Ovary (tissue), 9 donors: ENCODE results near the gene RCCD1. TPM values are rescaled to one million over a fixed set of nuclear protein-coding genes. Genes with fewer than 3 reads are reported as not detected.
"Not testable (repeated sequence)": the region's sequence is repeated elsewhere in the genome, so short reads cannot be mapped to it uniquely, and the experiment has no call there.

Source experiments
- DNase-seq, 5 donors: peaks; one replicate each; pipeline ENCODE4 v3.0.0-alpha.2; 2019 to 2020
- H3K27ac ChIP-seq, 2 donors: fragments of 200-600 bp; one replicate each; pipeline versions ENCODE4 v1.5.1 to v1.8.0; 2019 to 2022
- H3K27me3 ChIP-seq: fragments of 200-600 bp; one replicate; pipeline ENCODE4 v1.8.0; 2022
- H3K36me3 ChIP-seq: fragments of 200-600 bp; sonication (generic); one replicate; pipeline ENCODE4 v1.5.1; 2019
- H3K4me1 ChIP-seq: one replicate; pipeline ENCODE4 v1.8.1; 2013; ENCODE audit warnings: mild to moderate bottlenecking, moderate library complexity; ENCODE audit not compliant: insufficient read depth
- H3K4me3 ChIP-seq: fragments of 200-600 bp; sonication (generic); one replicate; pipeline ENCODE4 v1.5.1; 2017
- H3K9me3 ChIP-seq, 2 donors: fragments of 200-600 bp in 1 of 2; sonication (generic) in 1 of 2; one replicate each; pipeline versions ENCODE4 v1.5.1 to v1.8.1; 2013 to 2019; ENCODE audit warnings: mild to moderate bottlenecking in 1 of 2, moderate library complexity in 1 of 2
- CTCF ChIP-seq, 3 donors: fragments of 450-650 bp in 2 of 3; fragments of 200-600 bp in 1 of 3; IDR thresholded peaks; one replicate each; pipeline versions ENCODE4 v1.5.1 to v1.8.0; 2016 to 2022; ENCODE audit warnings: antibody characterized with exemption in 3 of 3, mild to moderate bottlenecking in 1 of 3
- EP300 ChIP-seq: sonication (generic); formaldehyde crosslinking; IDR thresholded peaks from one replicate; pipeline ENCODE4 v1.6.1; 2017; ENCODE audit warnings: antibody characterized with exemption
- POLR2A ChIP-seq: fragments of 450-650 bp; IDR thresholded peaks from one replicate; pipeline ENCODE4 v1.6.1; 2017; ENCODE audit warnings: antibody characterized with exemption, mild to moderate bottlenecking, moderate library complexity
- WGBS, 3 donors: extraction: QIAGEN DNeasy Blood & Tissue Kit in 1 of 3; methylation state at CpG; one replicate each; pipeline versions ENCODE4 v1.1.5 to v1.1.7; 2013 to 2017; 5-methylcytosine and 5-hydroxymethylcytosine counted together
- intact Hi-C, 4 donors: fragments of 100-400 bp; cut with DNase I; formaldehyde crosslinking; loops; one replicate each; pipeline versions ENCODE4 v1.11.0 to v1.15.1; 2022 to 2023
- polyA plus RNA-seq, 2 donors: library from polyadenylated mRNA; stranded (reverse); fragments of 200-250 nt in 1 of 2; fragments of 350-450 nt in 1 of 2; fragmentation: Illumina TruSeq in 1 of 2; extraction: RNeasy Lipid Tissue Mini Kit (QIAGEN cat#74804) in 1 of 2; gene quantifications; one replicate each; pipeline ENCODE4 v1.2.3, GENCODE V29; 2013 to 2014
- total RNA-seq, 7 donors: library from RNA; depleted of rRNA in 2 of 7; stranded (reverse); fragments of >200 nt in 2 of 7; fragmentation: NEBNext Ultra II Directional in 3 of 7; extraction: Animal tissue kit (Norgen Biotek cat#: 25700) in 3 of 7; gene quantifications; one replicate each; pipeline versions ENCODE4 v1.1.0 to v1.2.4, GENCODE V29; 2016 to 2023
- donor health status: DM: no; HTN: no; CAD: no; lungs with moderate emphysema.
- donor health status: DM: no; HTN: no; CAD: no.
- donor health status: Bipolar disorder and iron deficiency.
- donor health status: DM: yes; HTN: yes; CAD: no.
- donor health status: DM: no; HTN: no; CAD: no.
- donor health status: DM: yes; HTN: yes; CAD: no.

RCCD1 gene
- total and polyA plus RNA-seq, 9 donors, result 8.7 to 15.6 (median 13.3) TPM

- DNase-seq, result no peak
- no peak overlapping the region for H3K4me3 ChIP-seq
- no peak overlapping the region for H3K27ac ChIP-seq
- H3K4me1 ChIP-seq, result no peaks in the 10 kb centered on the region
- H3K27me3 ChIP-seq, result no peaks in the 10 kb centered on the region
- H3K36me3 ChIP-seq, result no peaks in the 10 kb centered on the region
- intact Hi-C loops, result no loop called here
- TF ChIP-seq POLR2A, result no peak
- no peak for TF ChIP-seq CTCF (IDR thresholded peaks at IDR 0.05)
- no peak for TF ChIP-seq EP300
- WGBS, 3 donors, result 93 to 94% (median 93%) methylated on average over 12 of the region's 12 CpGs
- no peaks in the 10 kb centered on the region for H3K9me3 ChIP-seq
Measured at GRCh38 chr15:90917569-90917968, 37.1 kb upstream of the RCCD1 start.

- no peaks in the 10 kb centered on the region for H3K36me3 ChIP-seq
Measured at GRCh38 chr15:90918034-90918788, 36.5 kb upstream of the RCCD1 start.

GRCh38 chr15:90918835-90919234 is 35.8 kb upstream of the RCCD1 start:
- no peak for DNase-seq
- 87 to 93% (median 89%) methylated on average over 6 of the region's 6 CpGs for WGBS, 3 donors
- H3K27ac ChIP-seq, result no peak overlapping the region
- TF ChIP-seq CTCF (IDR thresholded peaks at IDR 0.05) (no peak), EP300 (no peak), POLR2A (no peak)
- no peaks in the 10 kb centered on the region for H3K4me1 ChIP-seq
- H3K36me3 ChIP-seq, result no peaks in the 10 kb centered on the region
- H3K27me3 ChIP-seq, result no peaks in the 10 kb centered on the region
- intact Hi-C loops, result no loop called here
- no peak overlapping the region for H3K4me3 ChIP-seq
- H3K9me3 ChIP-seq, result no peaks in the 10 kb centered on the region

More at GRCh38 chr15:90918034-90918788, 36.5 kb upstream of the RCCD1 start:
- Histone ChIP-seq H3K27me3 (no peaks in the 10 kb centered on the region), H3K9me3 (no peaks in the 10 kb centered on the region), H3K27ac (no peak overlapping the region), H3K4me1 (no peaks in the 10 kb centered on the region), H3K4me3 (no peak overlapping the region)
- 91 to 97% (median 94%) methylated on average over 23 of the region's 23 CpGs for WGBS, 3 donors
- TF ChIP-seq CTCF (IDR thresholded peaks at IDR 0.05), result no peak
- no peak for TF ChIP-seq EP300
- no peak for TF ChIP-seq POLR2A
- DNase-seq, result no peak
- intact Hi-C loops, result no loop called here

- Histone ChIP-seq H3K27me3 (no peaks in the 10 kb centered on the region), H3K9me3 (no peaks in the 10 kb centered on the region), H3K36me3 (no peaks in the 10 kb centered on the region), H3K27ac (no peak overlapping the region), H3K4me1 (no peaks in the 10 kb centered on the region), H3K4me3 (no peak overlapping the region)
- 79 to 88% (median 83%) methylated on average over 4 of the region's 4 CpGs for WGBS, 3 donors
- no peak for DNase-seq
- intact Hi-C loops, result no loop called here
- no peak for TF ChIP-seq EP300
- TF ChIP-seq POLR2A, result no peak
- no peak for TF ChIP-seq CTCF (IDR thresholded peaks at IDR 0.05)
Measured at GRCh38 chr15:90921887-90922286, 32.8 kb upstream of the RCCD1 start.

- H3K4me1 ChIP-seq, DNase-seq, H3K9me3 ChIP-seq, H3K4me3 ChIP-seq, intact Hi-C loops, H3K27me3 ChIP-seq, H3K36me3 ChIP-seq, H3K27ac ChIP-seq: not testable (repeated sequence)
- 91 to 96% (median 91%) methylated on average over 7 of the region's 7 CpGs for WGBS, 3 donors
Measured at GRCh38 chr15:90922712-90923322, 31.9 kb upstream of the RCCD1 start.
